ENCODE data around the gene MAGI2. TPM values are rescaled to one million over a fixed set of nuclear protein-coding genes. Genes with fewer than 3 reads are reported as not detected.

MAGI2 gene
- total RNA-seq, 1 experiment from 2014 or later, result 0.07 TPM

GRCh38 chr7:79425665-79426064 lies 27.8 kb downstream of the MAGI2 start:
- Mint-ChIP-seq H3K4me1 (ENCODE audit: insufficient read depth, unreplicated experiment) (no peaks in the 10 kb centered on the region), H3K36me3 (ENCODE audit: insufficient read depth, unreplicated experiment) (no peaks in the 10 kb centered on the region), H3K27ac (ENCODE audit: low read depth, unreplicated experiment) (no peak overlapping the region), H3K9me3 (ENCODE audit: unreplicated experiment) (no peaks in the 10 kb centered on the region), H3K27me3 (ENCODE audit: insufficient read depth, unreplicated experiment) (peaks cover 60% of the 10 kb centered on the region), H3K4me3 (ENCODE audit: unreplicated experiment) (no peak overlapping the region)
- no TSS peak for BruUV-seq (replicated peaks)
- no peak for DNase-seq (ENCODE audit: unreplicated experiment)
- no peak for TF ChIP-seq CTCF (IDR thresholded peaks at IDR 0.05; ENCODE audit: unreplicated experiment)
- ChIA-PET CTCF (no interaction called here), POLR2A (no interaction called here)
- intact Hi-C loops (cut with micrococcal nuclease), result no loop called here

- H3K27ac Mint-ChIP-seq (ENCODE audit: low read depth, unreplicated experiment), result no peak overlapping the region
- peaks cover 76% of the 10 kb centered on the region for H3K27me3 Mint-ChIP-seq (ENCODE audit: insufficient read depth, unreplicated experiment)
- no peaks in the 10 kb centered on the region for H3K9me3 Mint-ChIP-seq (ENCODE audit: unreplicated experiment)
- no peak overlapping the region for H3K4me3 Mint-ChIP-seq (ENCODE audit: unreplicated experiment)
- ChIA-PET POLR2A (interaction anchor here (0.6 kb wide), 1 partner anchor 20 kb away, joined by 4 read pairs; no protein-coding TSS in a partner anchor), CTCF (interaction anchor here (0.6 kb wide), 1 partner anchor 665 kb away, joined by 4 read pairs; no protein-coding TSS in a partner anchor)
- TF ChIP-seq CTCF (IDR thresholded peaks at IDR 0.05; ENCODE audit: unreplicated experiment), result no peak
- no peak for DNase-seq (ENCODE audit: unreplicated experiment)
- no peaks in the 10 kb centered on the region for H3K36me3 Mint-ChIP-seq (ENCODE audit: insufficient read depth, unreplicated experiment)
- no TSS peak for BruUV-seq (replicated peaks)
- intact Hi-C loops (cut with micrococcal nuclease), result no loop called here
- H3K4me1 Mint-ChIP-seq (ENCODE audit: insufficient read depth, unreplicated experiment), result no peaks in the 10 kb centered on the region
Measured at GRCh38 chr7:79421751-79422150, 31.7 kb downstream of the MAGI2 start.

GRCh38 chr7:79420464-79420863 lies 33.0 kb downstream of the MAGI2 start:
- Mint-ChIP-seq H3K9me3 (ENCODE audit: unreplicated experiment) (no peaks in the 10 kb centered on the region), H3K4me1 (ENCODE audit: insufficient read depth, unreplicated experiment) (no peaks in the 10 kb centered on the region), H3K27ac (ENCODE audit: low read depth, unreplicated experiment) (no peak overlapping the region), H3K27me3 (ENCODE audit: insufficient read depth, unreplicated experiment) (peaks cover 76% of the 10 kb centered on the region), H3K36me3 (ENCODE audit: insufficient read depth, unreplicated experiment) (no peaks in the 10 kb centered on the region), H3K4me3 (ENCODE audit: unreplicated experiment) (no peak overlapping the region)
- no TSS peak for BruUV-seq (replicated peaks)
- POLR2A ChIA-PET, result no interaction called here
- DNase-seq (ENCODE audit: unreplicated experiment), result peak; percentile 25
- CTCF ChIA-PET, result interaction anchor here (0.6 to 1.0 kb wide), 2 partner anchors 19 to 122 kb away, joined by 3 read pairs; no protein-coding TSS in a partner anchor
- no peak for TF ChIP-seq CTCF (IDR thresholded peaks at IDR 0.05; ENCODE audit: unreplicated experiment)
- intact Hi-C loops (cut with micrococcal nuclease), result no loop called here

- Mint-ChIP-seq H3K9me3 (ENCODE audit: unreplicated experiment) (no peaks in the 10 kb centered on the region), H3K4me3 (ENCODE audit: unreplicated experiment) (no peak overlapping the region), H3K27ac (ENCODE audit: low read depth, unreplicated experiment) (no peak overlapping the region), H3K4me1 (ENCODE audit: insufficient read depth, unreplicated experiment) (no peaks in the 10 kb centered on the region), H3K36me3 (ENCODE audit: insufficient read depth, unreplicated experiment) (no peaks in the 10 kb centered on the region), H3K27me3 (ENCODE audit: insufficient read depth, unreplicated experiment) (peaks cover 99% of the 10 kb centered on the region)
- TF ChIP-seq CTCF (IDR thresholded peaks at IDR 0.05; ENCODE audit: unreplicated experiment), result no peak
- ChIA-PET POLR2A (no interaction called here), CTCF (no interaction called here)
- DNase-seq (ENCODE audit: unreplicated experiment), result no peak
- BruUV-seq (replicated peaks), result no TSS peak
- intact Hi-C loops (cut with micrococcal nuclease), result no loop called here
Measured at GRCh38 chr7:79414910-79415309, 38.6 kb downstream of the MAGI2 start.

Data from MCF 10A (cell line).